ENCODE measurements around the gene CEP19.
"Not testable (repeated sequence)": the region's sequence is repeated elsewhere in the genome, so short reads cannot be mapped to it uniquely, and the experiment has no call there.

DNA sequence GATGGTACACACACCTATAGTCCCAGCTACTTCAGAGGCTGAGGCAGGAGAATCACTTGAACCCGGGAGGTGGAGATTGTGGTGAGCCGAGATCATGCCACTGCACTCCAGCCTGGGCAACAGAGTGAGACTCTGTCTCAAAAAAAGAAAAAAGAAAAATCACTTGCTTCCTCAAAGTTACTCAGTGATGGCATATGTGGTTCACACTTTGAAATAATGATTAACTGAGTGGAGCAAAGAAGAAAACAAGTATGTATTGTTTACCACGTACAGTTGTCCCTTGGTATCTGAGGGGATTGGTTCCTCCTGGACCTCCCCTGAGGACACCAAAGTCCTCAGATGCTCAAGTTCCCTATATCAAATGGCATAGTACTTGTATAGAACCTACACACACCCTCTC lies 5.1 kb upstream of the CEP19 start:
- not testable (repeated sequence) for TF ChIP-seq POLR2AphosphoS5, POLR2A (IDR thresholded peaks at IDR 0.05)
- TF ChIP-seq, protein P1, sequence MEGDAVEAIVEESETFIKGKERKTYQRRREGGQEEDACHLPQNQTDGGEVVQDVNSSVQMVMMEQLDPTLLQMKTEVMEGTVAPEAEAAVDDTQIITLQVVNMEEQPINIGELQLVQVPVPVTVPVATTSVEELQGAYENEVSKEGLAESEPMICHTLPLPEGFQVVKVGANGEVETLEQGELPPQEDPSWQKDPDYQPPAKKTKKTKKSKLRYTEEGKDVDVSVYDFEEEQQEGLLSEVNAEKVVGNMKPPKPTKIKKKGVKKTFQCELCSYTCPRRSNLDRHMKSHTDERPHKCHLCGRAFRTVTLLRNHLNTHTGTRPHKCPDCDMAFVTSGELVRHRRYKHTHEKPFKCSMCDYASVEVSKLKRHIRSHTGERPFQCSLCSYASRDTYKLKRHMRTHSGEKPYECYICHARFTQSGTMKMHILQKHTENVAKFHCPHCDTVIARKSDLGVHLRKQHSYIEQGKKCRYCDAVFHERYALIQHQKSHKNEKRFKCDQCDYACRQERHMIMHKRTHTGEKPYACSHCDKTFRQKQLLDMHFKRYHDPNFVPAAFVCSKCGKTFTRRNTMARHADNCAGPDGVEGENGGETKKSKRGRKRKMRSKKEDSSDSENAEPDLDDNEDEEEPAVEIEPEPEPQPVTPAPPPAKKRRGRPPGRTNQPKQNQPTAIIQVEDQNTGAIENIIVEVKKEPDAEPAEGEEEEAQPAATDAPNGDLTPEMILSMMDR (IDR thresholded peaks at IDR 0.05), result not testable (repeated sequence)

Measured in transverse colon (tissue), 4 donors.